ENCODE measurements around the gene BSPRY. TPM values are rescaled to one million over a fixed set of nuclear protein-coding genes. Genes with fewer than 3 reads are reported as not detected.

Gene BSPRY
- total RNA-seq, 1 donor, result not detected

GRCh38 chr9:113322671-113323070 lies 26.7 kb upstream of the BSPRY start:
- Histone ChIP-seq H3K27me3 (ENCODE audit: insufficient read depth, low read length) (no peaks in the 10 kb centered on the region), H3K36me3 (ENCODE audit: insufficient read depth, low read length) (no peaks in the 10 kb centered on the region), H3K79me2 (ENCODE audit: insufficient read depth, low read length) (no peaks in the 10 kb centered on the region), H4K20me1 (ENCODE audit: insufficient read depth, low read length) (no peaks in the 10 kb centered on the region), H3K4me1 (ENCODE audit: insufficient read depth, low read length) (no peaks in the 10 kb centered on the region), H3K9me3 (ENCODE audit: low read depth, low read length) (no peaks in the 10 kb centered on the region), H3K27ac (ENCODE audit: low read depth, low read length) (no peak overlapping the region), H3K4me3 (ENCODE audit: insufficient read depth, low read length) (no peak overlapping the region), H3K4me2 (ENCODE audit: insufficient read depth, low read length) (no peak overlapping the region), H2AFZ (ENCODE audit: low read length) (no peak overlapping the region)
- TF ChIP-seq CTCF (IDR thresholded peaks at IDR 0.05; ENCODE audit: extremely low read depth, low read depth, low read length), result no peak
- no peak for DNase-seq (ENCODE audit: insufficient read length, low spot score, missing footprints)

GRCh38 chr9:113326230-113326629 lies 23.1 kb upstream of the BSPRY start:
- TF ChIP-seq CTCF (IDR thresholded peaks at IDR 0.05; ENCODE audit: extremely low read depth, low read depth, low read length), result no peak
- no peak overlapping the region for H2AFZ ChIP-seq (ENCODE audit: low read length)
- H3K27ac ChIP-seq (ENCODE audit: low read depth, low read length), result no peak overlapping the region
- H3K9me3 ChIP-seq (ENCODE audit: low read depth, low read length), result no peaks in the 10 kb centered on the region
- no peaks in the 10 kb centered on the region for H3K79me2 ChIP-seq (ENCODE audit: insufficient read depth, low read length)
- H3K4me1 ChIP-seq (ENCODE audit: insufficient read depth, low read length), result no peaks in the 10 kb centered on the region
- no peak overlapping the region for H3K4me2 ChIP-seq (ENCODE audit: insufficient read depth, low read length)
- no peaks in the 10 kb centered on the region for H3K27me3 ChIP-seq (ENCODE audit: insufficient read depth, low read length)
- H4K20me1 ChIP-seq (ENCODE audit: insufficient read depth, low read length), result no peaks in the 10 kb centered on the region
- no peak overlapping the region for H3K4me3 ChIP-seq (ENCODE audit: insufficient read depth, low read length)
- H3K36me3 ChIP-seq (ENCODE audit: insufficient read depth, low read length), result no peaks in the 10 kb centered on the region
- DNase-seq (ENCODE audit: insufficient read length, low spot score, missing footprints), result no peak

GRCh38 chr9:113328045-113328782 lies 21.1 kb upstream of the BSPRY start:
- Histone ChIP-seq H2AFZ (ENCODE audit: low read length) (no peak overlapping the region), H3K4me2 (ENCODE audit: insufficient read depth, low read length) (no peak overlapping the region), H3K36me3 (ENCODE audit: insufficient read depth, low read length) (no peaks in the 10 kb centered on the region), H3K9me3 (ENCODE audit: low read depth, low read length) (no peaks in the 10 kb centered on the region), H3K4me1 (ENCODE audit: insufficient read depth, low read length) (no peaks in the 10 kb centered on the region), H3K27me3 (ENCODE audit: insufficient read depth, low read length) (no peaks in the 10 kb centered on the region), H3K27ac (ENCODE audit: low read depth, low read length) (no peak overlapping the region), H4K20me1 (ENCODE audit: insufficient read depth, low read length) (no peaks in the 10 kb centered on the region), H3K79me2 (ENCODE audit: insufficient read depth, low read length) (no peaks in the 10 kb centered on the region), H3K4me3 (ENCODE audit: insufficient read depth, low read length) (no peak overlapping the region)
- DNase-seq (ENCODE audit: insufficient read length, low spot score, missing footprints), result no peak
- no peak for TF ChIP-seq CTCF (IDR thresholded peaks at IDR 0.05; ENCODE audit: extremely low read depth, low read depth, low read length)

- Histone ChIP-seq H3K4me3 (ENCODE audit: insufficient read depth, low read length) (no peak overlapping the region), H3K27ac (ENCODE audit: low read depth, low read length) (no peak overlapping the region), H3K4me2 (ENCODE audit: insufficient read depth, low read length) (no peak overlapping the region), H3K36me3 (ENCODE audit: insufficient read depth, low read length) (no peaks in the 10 kb centered on the region), H3K79me2 (ENCODE audit: insufficient read depth, low read length) (no peaks in the 10 kb centered on the region), H2AFZ (ENCODE audit: low read length) (no peak overlapping the region), H4K20me1 (ENCODE audit: insufficient read depth, low read length) (no peaks in the 10 kb centered on the region), H3K27me3 (ENCODE audit: insufficient read depth, low read length) (no peaks in the 10 kb centered on the region), H3K4me1 (ENCODE audit: insufficient read depth, low read length) (no peaks in the 10 kb centered on the region), H3K9me3 (ENCODE audit: low read depth, low read length) (no peaks in the 10 kb centered on the region)
- no peak for TF ChIP-seq CTCF (IDR thresholded peaks at IDR 0.05; ENCODE audit: extremely low read depth, low read depth, low read length)
- DNase-seq (ENCODE audit: insufficient read length, low spot score, missing footprints), result no peak
These were observed 17.6 kb upstream of the BSPRY start for GRCh38 chr9:113331780-113332179.

Measured in osteoblast (primary cell).